NCI-H510A treated with DMSO at 0.1 percent for 48 hours (cell line): ENCODE data around the gene EIF4E1B.
A peak's percentile ranks its signal among the peaks of the same experiment; 100 is the strongest.

ENCODE experiments used
- DNase-seq: peaks from one replicate; lab custom pipeline; 2025; lab: John Stamatoyannopoulos, UW

The EIF4E1B gene

GRCh38 chr5:176691524-176691923 lies 61.0 kb downstream of the EIF4E1B start:
- no peak for DNase-seq

DNA sequence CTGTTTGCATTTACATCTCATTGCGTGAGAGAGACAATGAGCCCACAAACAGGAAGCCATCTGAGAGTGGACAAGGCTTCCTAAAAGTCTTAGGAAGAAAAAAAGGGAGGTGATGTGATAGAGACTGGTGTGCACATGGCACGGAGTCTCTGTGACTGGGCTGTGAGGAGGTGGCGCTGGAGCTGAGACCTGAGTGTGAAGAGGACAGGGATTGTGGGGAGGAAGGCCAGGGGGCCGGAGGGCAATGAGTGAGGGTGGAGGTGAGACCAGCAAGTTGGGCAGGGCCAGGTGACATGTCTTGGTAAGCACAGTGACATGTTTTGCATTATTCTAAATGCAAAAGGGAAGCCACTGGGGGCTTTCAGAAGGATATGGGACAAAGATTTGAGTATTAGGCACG lies 61.9 kb downstream of the EIF4E1B start:
- DNase-seq: no peak

DNA sequence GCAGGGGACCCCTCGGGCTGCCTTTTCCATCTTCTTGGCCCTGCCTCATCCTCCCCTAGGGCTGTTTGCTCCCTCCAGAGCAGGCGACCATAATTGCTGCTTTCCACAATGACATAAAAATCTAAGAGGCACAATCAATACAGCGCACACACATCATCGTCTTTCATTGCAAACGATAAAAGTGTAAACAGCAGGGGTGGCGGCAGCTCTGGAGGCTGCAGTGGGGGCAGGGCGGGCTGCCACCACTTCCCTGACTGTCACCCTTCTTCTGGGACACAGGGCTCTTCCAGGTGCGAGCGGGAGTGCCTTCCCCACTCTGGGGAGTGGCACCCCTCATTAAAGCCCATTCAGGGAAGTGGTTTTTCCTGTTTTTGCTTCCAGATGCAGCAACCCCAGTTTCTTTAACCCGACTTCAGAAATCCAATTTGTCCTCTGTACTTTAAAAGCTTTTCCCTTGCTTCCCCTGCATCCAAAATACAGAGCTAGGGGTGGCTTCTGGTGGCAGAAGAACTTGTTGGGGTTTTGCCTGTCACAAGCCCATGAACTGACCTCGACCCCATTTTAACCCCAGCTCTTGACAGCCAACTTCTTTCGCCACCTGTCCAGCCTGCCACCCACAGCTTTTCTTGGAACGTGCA lies 62.5 kb downstream of the EIF4E1B start:
- peak; percentile 44 for DNase-seq

- no peak for DNase-seq
Measured at GRCh38 chr5:176693477-176693851, 63.0 kb downstream of the EIF4E1B start.

DNA sequence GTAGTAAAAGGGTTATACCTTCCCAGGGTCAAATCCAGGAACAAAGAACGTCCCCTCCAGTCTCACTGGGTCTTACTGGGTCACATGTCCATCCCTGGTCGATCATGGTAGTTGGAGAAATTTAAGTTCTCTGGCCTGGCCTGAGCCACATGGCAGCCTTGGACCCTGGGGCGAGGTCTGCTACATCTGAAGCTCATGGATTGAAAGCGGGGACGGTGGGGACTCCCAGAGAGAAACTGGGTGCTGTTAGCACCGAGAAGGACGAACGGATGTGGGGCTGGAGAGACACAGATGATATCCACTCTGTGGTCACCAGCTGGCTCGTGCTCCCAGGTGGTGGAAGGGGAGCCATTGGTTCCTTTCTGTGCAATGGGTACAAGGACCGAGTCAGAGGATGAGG lies 63.7 kb downstream of the EIF4E1B start:
- DNase-seq: no peak

DNA sequence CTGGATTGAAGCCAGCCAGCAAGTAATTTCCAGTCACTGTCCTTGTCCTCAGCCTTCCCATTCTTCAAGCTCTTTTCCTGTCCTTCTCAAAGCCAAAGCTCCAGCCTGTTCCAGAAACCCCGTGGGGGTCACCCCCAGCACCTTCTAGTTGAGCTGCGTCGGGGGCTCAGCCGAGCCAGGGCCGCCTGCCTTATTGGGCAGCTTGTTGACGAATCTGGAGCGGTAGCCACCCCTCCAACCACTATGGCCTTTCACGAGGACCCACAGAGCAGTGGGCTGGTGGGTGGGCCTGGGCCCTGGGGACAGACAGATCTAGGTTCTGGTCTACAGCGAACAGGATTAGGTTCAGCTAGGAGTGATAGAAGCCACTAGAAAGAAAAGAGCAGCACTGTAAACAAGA lies 64.2 kb downstream of the EIF4E1B start:
- DNase-seq: no peak

DNA sequence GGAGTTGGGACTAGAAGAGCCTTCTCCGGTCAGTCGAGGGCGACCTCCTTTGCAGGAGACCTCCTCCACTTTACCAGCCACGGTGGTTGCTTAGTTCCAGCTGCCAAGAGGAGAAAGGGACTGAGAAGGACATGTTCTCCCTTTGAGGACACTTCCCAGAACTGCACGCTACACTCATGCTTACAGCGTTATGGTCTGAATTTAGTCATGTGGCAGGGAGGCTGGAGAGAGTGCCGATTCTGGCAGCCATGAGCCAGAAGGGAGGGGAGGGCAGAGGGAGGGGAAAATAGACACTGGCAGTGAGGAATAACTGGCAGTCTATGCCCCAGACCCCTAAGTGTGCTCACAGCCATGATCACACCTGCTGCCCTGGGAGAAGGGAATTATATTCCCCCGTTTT lies 64.6 kb downstream of the EIF4E1B start:
- DNase-seq: no peak
